ENCODE results near the gene LYRM4.

LYRM4 gene

DNA sequence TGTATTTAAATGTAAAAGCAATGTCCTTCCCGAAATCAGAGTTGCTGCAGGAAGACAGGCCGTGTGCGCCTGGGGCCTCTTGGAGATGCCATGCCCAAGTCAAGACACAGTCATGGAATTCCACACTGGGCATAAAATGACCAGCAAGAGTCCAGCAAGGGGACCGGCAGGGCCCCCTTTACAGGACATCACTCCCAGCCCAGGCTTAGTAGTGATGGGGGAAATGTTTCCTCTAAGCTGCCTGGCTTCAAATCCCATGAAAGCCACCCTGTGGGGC, 177.5 kb downstream of the LYRM4 start:
- Mint-ChIP-seq H3K27me3 (peaks cover 58% of the 10 kb centered on the region), H3K4me3 (no peak overlapping the region)

DNA sequence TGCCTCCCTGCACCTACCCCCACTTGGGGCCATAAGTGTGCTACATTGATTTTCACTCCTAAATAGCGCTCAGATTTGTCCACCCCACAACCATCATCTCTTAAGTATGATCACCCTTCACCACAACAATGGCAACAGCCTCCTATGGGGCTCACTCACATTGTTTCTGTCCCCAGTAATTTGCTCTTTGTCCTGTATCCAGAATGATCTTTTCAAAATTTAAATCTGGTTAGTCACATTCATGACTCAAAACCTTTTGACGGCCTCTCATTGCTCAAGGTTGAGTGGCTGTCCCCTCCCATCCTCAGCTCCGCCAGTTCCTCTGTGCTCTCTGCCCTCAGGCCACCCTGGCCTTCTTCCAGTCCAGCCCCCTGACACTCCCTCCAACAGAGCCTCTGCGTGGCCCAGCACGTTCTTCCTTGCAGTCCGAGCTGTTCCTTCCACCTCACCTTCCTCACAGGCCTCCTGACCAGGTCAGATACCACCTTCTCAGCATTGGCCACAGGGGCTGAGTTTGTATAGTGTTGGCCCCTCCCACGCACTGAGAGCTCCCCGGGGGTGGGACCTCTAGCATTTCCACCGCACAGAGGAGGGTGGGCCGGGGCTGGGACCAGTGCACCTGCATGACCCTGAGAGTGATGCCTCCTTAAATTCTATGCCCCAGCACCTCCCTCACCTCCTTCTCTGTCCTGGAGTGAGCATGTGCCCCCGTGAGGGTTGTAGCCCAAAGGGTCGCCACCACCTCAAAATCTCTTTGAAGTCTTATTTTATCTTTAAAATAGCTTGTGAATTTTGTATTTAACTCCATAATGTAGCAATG, 178.1 kb downstream of the LYRM4 start:
- Mint-ChIP-seq H3K9me3 (no peaks in the 10 kb centered on the region), H3K27me3 (peaks cover 56% of the 10 kb centered on the region), H3K36me3 (no peaks in the 10 kb centered on the region), H3K27ac (no peak overlapping the region), H3K4me3 (no peak overlapping the region), H3K4me1 (peaks cover 17% of the 10 kb centered on the region)
- no peak for ATAC-seq

More for the DNA sequence above, 177.5 kb downstream of the LYRM4 start:
- Mint-ChIP-seq H3K9me3 (no peaks in the 10 kb centered on the region), H3K36me3 (no peaks in the 10 kb centered on the region), H3K4me1 (peaks cover 17% of the 10 kb centered on the region), H3K27ac (no peak overlapping the region)
- ATAC-seq, result no peak

DNA sequence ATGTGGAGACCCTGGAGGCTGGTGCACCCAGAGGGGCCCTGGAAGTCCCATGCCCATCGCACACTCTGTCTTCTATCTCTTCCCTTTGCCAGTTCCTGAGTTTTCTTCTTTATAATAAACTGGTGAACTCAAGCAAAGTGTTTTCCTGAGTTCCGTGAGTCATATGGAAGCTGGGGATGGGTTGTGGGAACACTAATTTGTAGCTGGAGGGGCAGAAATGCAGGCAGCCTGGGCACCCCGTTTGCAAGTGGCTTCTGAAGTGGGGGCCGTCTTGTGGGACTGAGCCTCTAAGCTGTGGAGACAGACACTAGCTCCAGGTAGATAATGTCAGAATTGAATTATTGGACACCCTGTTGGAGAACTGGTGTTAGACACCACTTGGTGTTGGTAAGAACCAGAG, 178.8 kb downstream of the LYRM4 start:
- Mint-ChIP-seq H3K4me3 (no peak overlapping the region), H3K27me3 (peaks cover 53% of the 10 kb centered on the region), H3K4me1 (peaks cover 11% of the 10 kb centered on the region), H3K27ac (no peak overlapping the region), H3K36me3 (no peaks in the 10 kb centered on the region), H3K9me3 (no peaks in the 10 kb centered on the region)
- ATAC-seq, result no peak

DNA sequence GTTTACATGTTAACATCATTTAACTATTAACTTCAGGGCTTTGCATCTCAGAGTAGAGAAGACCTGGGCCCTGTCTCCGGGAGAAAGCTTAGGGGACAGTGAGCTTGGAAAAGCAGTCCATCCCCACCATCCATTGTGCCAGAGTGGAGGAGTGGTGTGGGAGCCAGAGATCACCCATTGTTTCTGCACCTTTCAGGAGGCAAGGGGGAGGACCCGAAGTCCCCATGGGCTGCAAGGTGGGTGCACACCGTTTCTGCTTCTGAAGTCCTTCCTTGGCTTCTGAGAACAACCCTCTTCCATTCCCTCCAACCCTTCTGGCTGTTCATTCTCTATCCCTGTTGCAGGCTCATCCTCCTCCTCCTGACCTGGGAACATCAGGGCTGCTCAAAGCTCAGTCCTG, 179.6 kb downstream of the LYRM4 start:
- no peak overlapping the region for H3K27ac Mint-ChIP-seq
- H3K27me3 Mint-ChIP-seq, result peaks cover 53% of the 10 kb centered on the region

DNA sequence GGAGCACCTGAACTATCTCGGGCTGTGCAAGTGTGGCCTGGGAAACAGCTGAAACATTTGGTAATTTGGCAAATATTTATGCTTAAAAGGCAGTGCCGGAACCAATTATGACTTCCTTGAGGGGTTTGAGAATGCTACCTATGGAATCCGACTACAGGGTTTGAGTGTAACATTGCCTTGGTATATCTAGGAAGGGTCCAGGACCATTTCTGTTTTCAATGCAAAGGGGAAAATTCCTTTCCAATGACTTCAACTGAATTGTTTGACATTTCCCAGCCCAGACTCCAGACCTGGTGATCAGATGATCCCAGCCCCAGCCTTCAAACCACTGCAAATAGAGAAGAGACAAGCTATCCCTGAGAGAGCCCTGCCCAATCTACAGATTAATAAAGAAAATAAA, 180.2 kb downstream of the LYRM4 start:
- Mint-ChIP-seq H3K4me1 (peaks cover 6% of the 10 kb centered on the region), H3K27ac (no peak overlapping the region), H3K4me3 (no peak overlapping the region), H3K36me3 (no peaks in the 10 kb centered on the region), H3K27me3 (peaks cover 52% of the 10 kb centered on the region), H3K9me3 (no peaks in the 10 kb centered on the region)
- no peak for ATAC-seq

More for the DNA sequence above, 179.6 kb downstream of the LYRM4 start:
- Mint-ChIP-seq H3K4me1 (peaks cover 7% of the 10 kb centered on the region), H3K4me3 (no peak overlapping the region), H3K36me3 (no peaks in the 10 kb centered on the region), H3K9me3 (no peaks in the 10 kb centered on the region)
- ATAC-seq, result no peak

DNA sequence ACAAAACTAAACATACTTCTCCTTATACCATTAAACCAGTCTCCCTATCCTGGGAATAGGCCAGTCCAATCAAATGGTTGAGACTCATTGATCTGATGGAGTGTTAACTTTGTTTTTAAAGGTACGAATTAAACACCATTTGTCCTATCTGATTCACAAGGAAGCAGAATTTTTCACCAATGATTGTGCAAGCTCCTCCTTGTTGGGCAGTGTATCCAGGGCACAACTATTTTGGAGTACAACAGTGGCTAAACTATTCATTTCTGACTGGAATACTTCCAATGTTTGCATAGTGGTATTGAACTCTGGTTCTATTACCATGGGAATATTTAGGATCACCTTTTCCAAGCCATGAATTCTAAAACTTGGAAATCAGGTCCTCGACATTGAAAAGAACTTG, 181.1 kb downstream of the LYRM4 start:
- H3K27ac Mint-ChIP-seq, result no peak overlapping the region
- no peak for ATAC-seq
- H3K27me3 Mint-ChIP-seq, result peaks cover 47% of the 10 kb centered on the region
- H3K9me3 Mint-ChIP-seq, result no peaks in the 10 kb centered on the region
- no peaks in the 10 kb centered on the region for H3K36me3 Mint-ChIP-seq
- no peak overlapping the region for H3K4me3 Mint-ChIP-seq
- H3K4me1 Mint-ChIP-seq, result peaks cover 3% of the 10 kb centered on the region

DNA sequence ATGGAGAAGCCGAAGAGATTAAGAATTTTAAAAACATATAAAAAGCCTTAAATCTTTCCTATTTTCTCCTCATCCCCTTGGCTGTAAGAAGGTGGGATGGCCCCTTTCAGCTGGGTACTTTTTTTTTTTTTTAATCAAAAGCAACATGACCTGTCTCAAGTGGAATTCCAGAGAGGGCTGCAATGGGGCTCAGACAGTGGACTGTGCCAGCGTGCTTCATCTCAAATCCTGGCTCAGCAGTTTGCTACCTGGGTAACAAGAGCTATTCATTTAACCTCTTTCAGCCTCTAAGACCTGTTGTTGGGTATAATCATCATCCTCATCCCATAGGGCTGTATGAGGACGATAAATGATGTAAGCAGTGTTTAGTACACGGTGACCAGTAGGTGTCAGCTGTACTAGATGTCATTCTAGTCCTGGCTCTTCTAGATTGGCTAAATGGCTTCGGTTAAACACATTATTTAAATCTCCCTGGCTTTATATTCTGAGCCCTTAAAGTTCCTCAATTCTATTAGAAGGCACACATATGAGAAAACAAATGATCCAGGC, 182.6 kb downstream of the LYRM4 start:
- Mint-ChIP-seq H3K27me3 (peaks cover 32% of the 10 kb centered on the region), H3K27ac (no peak overlapping the region), H3K36me3 (no peaks in the 10 kb centered on the region), H3K9me3 (no peaks in the 10 kb centered on the region), H3K4me3 (no peak overlapping the region), H3K4me1 (no peaks in the 10 kb centered on the region)
- ATAC-seq, result no peak

DNA sequence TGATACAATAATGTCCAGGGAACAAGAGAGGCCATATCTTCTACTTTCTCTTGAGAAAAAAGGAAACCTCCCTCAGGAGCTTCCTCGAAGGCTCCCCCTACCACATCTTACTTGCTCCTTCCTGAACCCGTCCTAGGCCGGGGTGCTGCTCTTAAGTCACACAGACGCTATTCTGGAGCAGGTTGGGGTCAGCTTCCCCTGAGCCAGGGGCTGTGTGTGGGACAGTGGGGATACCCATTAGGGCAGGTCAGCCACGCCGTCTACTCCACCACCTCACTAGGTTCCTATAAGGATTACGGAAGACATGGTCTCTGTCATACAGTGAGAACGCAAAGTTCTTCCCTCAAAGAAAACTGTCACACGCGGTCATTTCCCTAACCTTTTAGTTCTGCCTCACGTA, 183.8 kb downstream of the LYRM4 start:
- no peak overlapping the region for H3K4me3 Mint-ChIP-seq
- no peaks in the 10 kb centered on the region for H3K36me3 Mint-ChIP-seq
- no peaks in the 10 kb centered on the region for H3K4me1 Mint-ChIP-seq
- H3K9me3 Mint-ChIP-seq, result no peaks in the 10 kb centered on the region
- H3K27me3 Mint-ChIP-seq, result peaks cover 20% of the 10 kb centered on the region
- no peak overlapping the region for H3K27ac Mint-ChIP-seq
- ATAC-seq, result no peak

DNA sequence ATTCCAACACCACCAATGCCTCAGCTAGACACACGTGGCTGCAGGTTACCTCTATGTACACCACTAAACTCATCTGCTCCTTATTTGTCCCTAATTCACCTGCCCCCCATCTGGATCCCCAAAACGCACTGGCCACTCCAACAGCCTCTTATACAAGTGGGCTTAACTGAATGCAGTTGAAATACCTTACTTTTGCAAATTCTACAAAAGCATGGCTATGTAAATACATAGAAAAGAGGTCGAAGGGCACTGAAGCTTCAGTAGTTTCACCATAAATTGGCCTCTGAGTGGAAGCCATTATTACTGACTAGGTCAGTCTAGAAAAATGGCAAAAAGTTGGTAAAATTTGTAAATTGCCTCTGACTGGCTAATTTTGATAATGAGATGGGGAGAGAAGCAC, 186.8 kb downstream of the LYRM4 start:
- Mint-ChIP-seq H3K27ac (no peak overlapping the region), H3K36me3 (no peaks in the 10 kb centered on the region), H3K4me1 (no peaks in the 10 kb centered on the region), H3K9me3 (no peaks in the 10 kb centered on the region), H3K4me3 (no peak overlapping the region), H3K27me3 (peaks cover 13% of the 10 kb centered on the region)
- ATAC-seq, result no peak

DNA sequence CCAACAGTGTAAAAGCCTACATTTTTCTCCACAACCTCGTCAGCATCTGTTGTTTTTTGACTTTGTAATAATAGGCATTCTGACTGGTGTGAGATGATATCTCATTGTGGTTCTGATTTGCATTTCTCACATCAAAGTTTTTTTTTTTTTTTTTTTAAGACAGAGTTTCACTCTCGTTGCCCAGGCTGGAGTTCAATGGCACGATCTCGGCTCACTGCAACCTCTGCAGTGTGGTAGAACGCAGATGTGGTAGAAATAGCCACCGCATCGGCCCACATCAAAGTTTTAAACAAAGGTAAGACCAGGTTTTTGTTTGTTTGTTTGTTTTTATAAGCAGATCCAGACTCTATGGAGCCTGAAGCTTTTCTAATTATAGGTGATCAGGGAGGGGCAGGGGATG, 188.3 kb downstream of the LYRM4 start:
- H3K9me3 Mint-ChIP-seq, result peaks cover under 1% of the 10 kb centered on the region
- H3K27me3 Mint-ChIP-seq, result peaks cover 13% of the 10 kb centered on the region
- H3K4me1 Mint-ChIP-seq, result no peaks in the 10 kb centered on the region
- ATAC-seq, result no peak
- H3K36me3 Mint-ChIP-seq, result no peaks in the 10 kb centered on the region
- no peak overlapping the region for H3K4me3 Mint-ChIP-seq
- no peak overlapping the region for H3K27ac Mint-ChIP-seq

DNA sequence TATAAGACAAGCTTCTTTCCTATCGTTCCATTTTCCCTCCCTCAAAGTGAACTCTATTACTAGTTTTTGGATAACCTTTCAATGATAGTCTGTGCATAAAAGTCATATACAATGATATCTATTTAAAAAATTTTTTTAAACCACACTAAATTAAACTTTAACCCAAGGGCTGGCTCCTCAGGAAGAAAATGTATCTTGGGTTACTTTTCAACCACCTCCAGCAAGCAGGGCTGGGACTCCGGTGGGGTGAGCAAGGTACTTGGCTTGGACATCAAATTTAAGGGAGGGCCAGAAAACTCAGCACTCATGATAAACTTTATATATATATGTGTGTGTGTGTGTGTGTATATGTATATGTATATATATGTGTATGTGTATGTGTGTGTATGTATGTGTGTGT, 189.5 kb downstream of the LYRM4 start:
- Mint-ChIP-seq H3K27me3 (peaks cover 2% of the 10 kb centered on the region), H3K4me1 (no peaks in the 10 kb centered on the region), H3K36me3 (no peaks in the 10 kb centered on the region), H3K4me3 (no peak overlapping the region), H3K9me3 (peaks cover 6% of the 10 kb centered on the region), H3K27ac (no peak overlapping the region)
- ATAC-seq, result no peak

DNA sequence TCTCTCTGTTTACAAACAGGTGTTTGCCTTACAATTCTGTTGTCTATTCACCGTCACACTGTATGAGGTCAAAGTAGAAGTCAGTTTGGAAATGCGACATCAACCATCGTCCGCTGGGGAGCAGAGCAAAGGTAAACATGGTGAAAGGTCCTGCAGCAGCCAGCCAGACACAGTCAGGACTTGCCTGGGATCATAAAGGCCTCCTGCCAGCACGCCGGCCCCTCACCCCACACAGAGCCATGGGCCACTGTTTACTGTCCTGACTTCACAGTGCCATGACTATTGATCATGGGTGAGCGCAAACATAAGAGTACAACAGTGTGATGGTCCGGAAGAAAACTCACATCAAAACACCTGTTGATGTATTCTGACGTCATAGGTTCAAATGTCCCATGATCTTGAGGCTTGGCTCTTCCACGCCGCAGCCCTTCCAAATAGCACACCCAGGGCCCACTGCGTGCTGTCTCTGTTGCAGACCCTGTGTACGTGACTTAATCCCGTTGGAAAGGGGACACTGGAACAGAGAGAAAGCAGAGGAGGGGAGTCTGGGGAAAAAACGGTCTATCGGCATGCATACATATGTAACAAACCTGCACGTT, 192.5 kb downstream of the LYRM4 start:
- no peaks in the 10 kb centered on the region for H3K36me3 Mint-ChIP-seq
- no peak overlapping the region for H3K27ac Mint-ChIP-seq
- no peak overlapping the region for H3K4me3 Mint-ChIP-seq
- no peak for ATAC-seq
- peaks cover 6% of the 10 kb centered on the region for H3K9me3 Mint-ChIP-seq
- no peaks in the 10 kb centered on the region for H3K4me1 Mint-ChIP-seq
- H3K27me3 Mint-ChIP-seq, result no peaks in the 10 kb centered on the region

DNA sequence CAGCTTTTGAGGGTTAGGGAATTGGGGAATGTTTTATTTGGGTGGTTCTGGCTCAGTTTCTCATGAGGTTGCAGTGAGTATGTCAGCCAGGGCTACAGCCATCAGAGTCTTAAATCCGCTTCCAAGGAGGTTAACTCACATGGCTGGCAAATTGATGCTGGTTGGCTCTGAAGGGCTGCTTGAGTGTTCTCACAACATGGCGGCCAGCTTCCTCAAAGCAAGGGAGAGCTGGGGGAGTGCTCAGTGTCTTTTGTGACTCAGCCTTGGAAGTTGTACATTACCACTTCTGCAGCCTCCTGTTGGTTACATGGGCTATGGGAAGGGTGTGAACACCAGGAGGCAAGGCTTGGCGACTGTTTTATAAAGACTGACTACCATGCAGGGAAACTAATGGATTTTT, 193.4 kb downstream of the LYRM4 start:
- no peaks in the 10 kb centered on the region for H3K27me3 Mint-ChIP-seq
- H3K4me1 Mint-ChIP-seq, result no peaks in the 10 kb centered on the region
- H3K9me3 Mint-ChIP-seq, result peaks cover 6% of the 10 kb centered on the region
- H3K4me3 Mint-ChIP-seq, result no peak overlapping the region
- H3K27ac Mint-ChIP-seq, result no peak overlapping the region
- no peak for ATAC-seq
- no peaks in the 10 kb centered on the region for H3K36me3 Mint-ChIP-seq

DNA sequence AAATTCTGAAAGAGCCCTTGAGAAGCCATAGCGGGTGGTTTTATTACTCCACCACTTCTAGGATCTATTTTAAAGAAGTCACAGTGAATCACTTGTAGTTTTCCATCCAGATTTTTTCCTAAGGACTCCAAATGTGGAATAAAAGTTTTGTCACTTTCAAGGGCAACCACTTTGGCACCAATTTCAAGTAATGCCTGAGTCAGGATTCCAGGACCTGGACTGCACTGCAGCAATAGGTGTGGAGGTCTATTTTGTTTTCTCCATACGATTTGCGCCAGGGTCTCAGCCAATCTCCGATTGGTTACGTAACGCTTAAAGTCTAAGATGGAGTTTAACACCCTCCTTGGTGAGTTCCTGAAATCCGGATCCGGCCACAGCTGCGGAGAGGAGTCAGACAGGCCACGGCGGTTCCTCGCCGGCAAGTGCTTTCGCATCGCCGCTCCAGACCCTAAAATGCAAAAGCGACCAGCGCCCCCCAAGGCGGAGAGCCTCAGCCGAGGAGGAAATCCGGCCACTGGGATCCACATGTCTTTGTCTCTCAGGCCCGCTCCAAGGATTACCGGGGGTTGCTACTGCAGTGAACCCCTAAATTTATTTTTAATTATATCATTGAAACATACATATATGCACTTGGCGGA, 194.2 kb downstream of the LYRM4 start:
- Mint-ChIP-seq H3K36me3 (no peaks in the 10 kb centered on the region), H3K27me3 (no peaks in the 10 kb centered on the region), H3K27ac (no peak overlapping the region), H3K9me3 (peaks cover 6% of the 10 kb centered on the region), H3K4me3 (no peak overlapping the region), H3K4me1 (peaks cover 6% of the 10 kb centered on the region)
- no peak for ATAC-seq

DNA sequence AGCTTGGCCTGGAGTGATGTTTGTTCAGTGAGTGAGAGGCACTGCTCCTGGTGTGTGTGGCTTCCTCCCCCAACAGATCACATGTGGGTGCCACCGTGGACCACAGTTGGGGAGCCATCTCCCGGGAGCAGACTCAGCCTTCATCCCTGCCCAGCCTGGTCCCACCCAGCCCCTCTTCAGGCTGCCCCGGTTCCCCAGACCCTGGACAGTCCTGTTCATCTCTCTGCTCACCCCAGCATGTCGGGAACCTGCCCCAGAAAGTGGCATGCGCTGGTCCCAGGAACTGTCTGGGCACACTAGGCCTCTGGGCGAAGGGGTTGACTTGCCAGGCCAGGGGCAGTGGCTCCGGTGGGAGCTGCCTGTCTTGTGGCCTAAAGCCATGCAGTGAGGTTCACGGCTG, 197.1 kb downstream of the LYRM4 start:
- Mint-ChIP-seq H3K27me3 (no peaks in the 10 kb centered on the region), H3K36me3 (no peaks in the 10 kb centered on the region), H3K4me3 (no peak overlapping the region), H3K27ac (no peak overlapping the region), H3K9me3 (peaks cover 6% of the 10 kb centered on the region), H3K4me1 (peaks cover 8% of the 10 kb centered on the region)
- ATAC-seq, result no peak

DNA sequence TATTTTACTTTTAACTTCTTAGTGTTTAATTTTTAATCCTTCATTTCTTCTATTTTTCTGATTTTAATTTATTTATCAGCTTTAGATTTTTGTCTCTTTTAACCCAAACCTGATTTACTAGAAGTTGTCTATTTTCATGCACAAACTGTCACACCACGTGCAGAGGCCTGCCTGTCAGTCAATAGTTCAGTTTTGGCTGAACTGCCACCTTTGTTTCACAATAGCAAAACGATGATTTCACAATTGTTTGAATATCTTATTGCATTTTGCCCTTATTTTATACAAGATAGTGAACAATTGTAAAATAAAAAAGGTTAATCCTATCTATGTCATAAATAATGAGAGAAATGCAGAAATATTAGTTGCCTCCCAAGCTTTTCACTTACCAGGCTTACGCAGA, 199.6 kb downstream of the LYRM4 start:
- H3K27ac Mint-ChIP-seq, result no peak overlapping the region
- ATAC-seq, result no peak
- no peaks in the 10 kb centered on the region for H3K9me3 Mint-ChIP-seq
- H3K4me1 Mint-ChIP-seq, result peaks cover 8% of the 10 kb centered on the region
- peaks cover 1% of the 10 kb centered on the region for H3K27me3 Mint-ChIP-seq
- no peaks in the 10 kb centered on the region for H3K36me3 Mint-ChIP-seq
- H3K4me3 Mint-ChIP-seq, result no peak overlapping the region

Measured in stimulated activated memory B cell treated with anti-CD40 and anti-IgM and Interleukin-4, amounts not matched to agents 10 μg/mL and 1 μg/mL and 100 μg/mL, for 72 hours (primary cell).